ENCODE data around the gene DMAC2. TPM values are rescaled to one million over a fixed set of nuclear protein-coding genes. Genes with fewer than 3 reads are reported as not detected.
A peak's percentile ranks its signal among the peaks of the same experiment; 100 is the strongest.

Gene DMAC2
- total and polyA plus RNA-seq, 2 of the 13 experiments (the other 11 are each of a cell fraction or from before 2014, with no cell fraction given) = 39.0 to 66.0 TPM

DNA sequence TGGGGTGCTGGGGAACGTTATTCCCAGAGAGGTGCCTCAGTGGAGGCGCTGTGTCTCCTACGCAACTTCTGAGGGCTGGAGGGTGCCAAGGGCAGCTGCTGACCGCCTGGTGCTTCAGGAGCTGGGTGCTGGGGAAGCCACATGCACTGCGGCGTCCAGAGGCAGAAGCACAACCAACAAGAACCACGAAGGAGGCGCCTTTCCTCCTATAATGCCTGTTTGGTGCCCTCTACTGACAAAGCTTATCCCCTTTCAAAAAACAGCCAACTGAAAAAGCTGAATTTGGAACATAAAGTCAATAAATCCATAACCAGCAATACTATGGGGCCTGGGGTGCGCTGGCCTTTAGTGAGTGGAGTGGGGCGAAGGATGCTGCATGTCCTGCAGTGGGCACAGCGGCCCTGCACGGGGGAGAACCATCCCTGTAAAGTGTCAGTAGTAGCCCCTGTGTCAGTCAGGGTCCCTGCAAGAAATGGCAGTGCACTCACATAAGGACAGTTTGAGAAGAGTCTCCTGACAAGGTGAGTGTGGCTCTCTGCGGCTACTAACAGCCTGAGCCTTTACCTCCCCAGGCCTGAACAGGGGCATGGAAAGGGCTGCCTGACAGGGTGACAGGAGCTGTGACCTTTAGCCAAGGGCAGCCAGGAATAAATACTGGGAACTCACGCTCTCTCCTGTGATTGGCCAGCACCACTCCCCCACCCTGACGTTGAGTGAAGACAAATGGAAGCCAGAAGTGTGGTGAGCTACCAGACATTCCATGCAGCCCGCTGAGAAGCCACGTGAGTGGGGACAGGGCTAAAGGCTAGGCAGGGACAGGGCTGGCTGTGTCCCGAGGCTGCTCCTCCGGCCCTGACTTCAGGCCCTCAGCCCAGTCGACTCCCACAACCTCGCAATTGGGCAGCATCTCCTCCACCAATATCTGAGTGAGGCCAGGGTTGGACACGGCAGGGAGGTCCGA lies 8.0 kb downstream of the DMAC2 start (continued):
- TF ChIP-seq ZBTB3 (CRISPR knock-in tag; IDR thresholded peaks at IDR 0.05; ENCODE audit: borderline replicate concordance, low read depth) (no peak), ZNF205 (CRISPR knock-in tag; IDR thresholded peaks at IDR 0.05) (no peak), ZNF839 (CRISPR knock-in tag; IDR thresholded peaks at IDR 0.05; ENCODE audit: borderline replicate concordance) (no peak), ARID2 (CRISPR knock-in tag; IDR thresholded peaks at IDR 0.05; ENCODE audit: borderline replicate concordance) (no peak), EP300 (IDR thresholded peaks at IDR 0.05; ENCODE audit: low read depth in 2 of 2, low read length in 2 of 2) (no peak), EP300 (CRISPR knock-in tag; IDR thresholded peaks at IDR 0.05; ENCODE audit: borderline replicate concordance) (no peak), ISX (CRISPR knock-in tag; conservative IDR thresholded peaks at IDR 0.05) (no peak), ZNF782 (CRISPR knock-in tag; IDR thresholded peaks at IDR 0.05; ENCODE audit: borderline replicate concordance) (no peak), HOXA9 (CRISPR knock-in tag; IDR thresholded peaks at IDR 0.05; ENCODE audit: borderline replicate concordance) (no peak), PHF21A (CRISPR knock-in tag; IDR thresholded peaks at IDR 0.05) (0 out of 2 replicates have a peak, but pooled peaks have one; percentile 22), MIXL1 (CRISPR knock-in tag; IDR thresholded peaks at IDR 0.05) (no peak), POLR2A (IDR thresholded peaks at IDR 0.05; ENCODE audit: insufficient read depth in 1 of 2, low read depth in 2 of 2, low read length in 2 of 2) (0 out of 4 replicates have a peak, but pooled peaks of 1 of the 2 experiments have one; percentile 17), PHB2 (IDR thresholded peaks at IDR 0.05; ENCODE audit: partially characterized antibody) (no peak)
- TF ChIP-seq, protein P1, sequence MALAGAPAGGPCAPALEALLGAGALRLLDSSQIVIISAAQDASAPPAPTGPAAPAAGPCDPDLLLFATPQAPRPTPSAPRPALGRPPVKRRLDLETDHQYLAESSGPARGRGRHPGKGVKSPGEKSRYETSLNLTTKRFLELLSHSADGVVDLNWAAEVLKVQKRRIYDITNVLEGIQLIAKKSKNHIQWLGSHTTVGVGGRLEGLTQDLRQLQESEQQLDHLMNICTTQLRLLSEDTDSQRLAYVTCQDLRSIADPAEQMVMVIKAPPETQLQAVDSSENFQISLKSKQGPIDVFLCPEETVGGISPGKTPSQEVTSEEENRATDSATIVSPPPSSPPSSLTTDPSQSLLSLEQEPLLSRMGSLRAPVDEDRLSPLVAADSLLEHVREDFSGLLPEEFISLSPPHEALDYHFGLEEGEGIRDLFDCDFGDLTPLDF (CRISPR knock-in tag; IDR thresholded peaks at IDR 0.05) = no peak
- TF ChIP-seq, protein P2, sequence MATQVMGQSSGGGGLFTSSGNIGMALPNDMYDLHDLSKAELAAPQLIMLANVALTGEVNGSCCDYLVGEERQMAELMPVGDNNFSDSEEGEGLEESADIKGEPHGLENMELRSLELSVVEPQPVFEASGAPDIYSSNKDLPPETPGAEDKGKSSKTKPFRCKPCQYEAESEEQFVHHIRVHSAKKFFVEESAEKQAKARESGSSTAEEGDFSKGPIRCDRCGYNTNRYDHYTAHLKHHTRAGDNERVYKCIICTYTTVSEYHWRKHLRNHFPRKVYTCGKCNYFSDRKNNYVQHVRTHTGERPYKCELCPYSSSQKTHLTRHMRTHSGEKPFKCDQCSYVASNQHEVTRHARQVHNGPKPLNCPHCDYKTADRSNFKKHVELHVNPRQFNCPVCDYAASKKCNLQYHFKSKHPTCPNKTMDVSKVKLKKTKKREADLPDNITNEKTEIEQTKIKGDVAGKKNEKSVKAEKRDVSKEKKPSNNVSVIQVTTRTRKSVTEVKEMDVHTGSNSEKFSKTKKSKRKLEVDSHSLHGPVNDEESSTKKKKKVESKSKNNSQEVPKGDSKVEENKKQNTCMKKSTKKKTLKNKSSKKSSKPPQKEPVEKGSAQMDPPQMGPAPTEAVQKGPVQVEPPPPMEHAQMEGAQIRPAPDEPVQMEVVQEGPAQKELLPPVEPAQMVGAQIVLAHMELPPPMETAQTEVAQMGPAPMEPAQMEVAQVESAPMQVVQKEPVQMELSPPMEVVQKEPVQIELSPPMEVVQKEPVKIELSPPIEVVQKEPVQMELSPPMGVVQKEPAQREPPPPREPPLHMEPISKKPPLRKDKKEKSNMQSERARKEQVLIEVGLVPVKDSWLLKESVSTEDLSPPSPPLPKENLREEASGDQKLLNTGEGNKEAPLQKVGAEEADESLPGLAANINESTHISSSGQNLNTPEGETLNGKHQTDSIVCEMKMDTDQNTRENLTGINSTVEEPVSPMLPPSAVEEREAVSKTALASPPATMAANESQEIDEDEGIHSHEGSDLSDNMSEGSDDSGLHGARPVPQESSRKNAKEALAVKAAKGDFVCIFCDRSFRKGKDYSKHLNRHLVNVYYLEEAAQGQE (IDR thresholded peaks at IDR 0.05; ENCODE audit: borderline replicate concordance in 1 of 2, low read depth in 1 of 2, low read length in 2 of 2) = no peak
- TF ChIP-seq, protein P3, sequence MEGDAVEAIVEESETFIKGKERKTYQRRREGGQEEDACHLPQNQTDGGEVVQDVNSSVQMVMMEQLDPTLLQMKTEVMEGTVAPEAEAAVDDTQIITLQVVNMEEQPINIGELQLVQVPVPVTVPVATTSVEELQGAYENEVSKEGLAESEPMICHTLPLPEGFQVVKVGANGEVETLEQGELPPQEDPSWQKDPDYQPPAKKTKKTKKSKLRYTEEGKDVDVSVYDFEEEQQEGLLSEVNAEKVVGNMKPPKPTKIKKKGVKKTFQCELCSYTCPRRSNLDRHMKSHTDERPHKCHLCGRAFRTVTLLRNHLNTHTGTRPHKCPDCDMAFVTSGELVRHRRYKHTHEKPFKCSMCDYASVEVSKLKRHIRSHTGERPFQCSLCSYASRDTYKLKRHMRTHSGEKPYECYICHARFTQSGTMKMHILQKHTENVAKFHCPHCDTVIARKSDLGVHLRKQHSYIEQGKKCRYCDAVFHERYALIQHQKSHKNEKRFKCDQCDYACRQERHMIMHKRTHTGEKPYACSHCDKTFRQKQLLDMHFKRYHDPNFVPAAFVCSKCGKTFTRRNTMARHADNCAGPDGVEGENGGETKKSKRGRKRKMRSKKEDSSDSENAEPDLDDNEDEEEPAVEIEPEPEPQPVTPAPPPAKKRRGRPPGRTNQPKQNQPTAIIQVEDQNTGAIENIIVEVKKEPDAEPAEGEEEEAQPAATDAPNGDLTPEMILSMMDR (CRISPR knock-in tag; IDR thresholded peaks at IDR 0.05) = peak; percentile 57
- TF ChIP-seq, protein P4, sequence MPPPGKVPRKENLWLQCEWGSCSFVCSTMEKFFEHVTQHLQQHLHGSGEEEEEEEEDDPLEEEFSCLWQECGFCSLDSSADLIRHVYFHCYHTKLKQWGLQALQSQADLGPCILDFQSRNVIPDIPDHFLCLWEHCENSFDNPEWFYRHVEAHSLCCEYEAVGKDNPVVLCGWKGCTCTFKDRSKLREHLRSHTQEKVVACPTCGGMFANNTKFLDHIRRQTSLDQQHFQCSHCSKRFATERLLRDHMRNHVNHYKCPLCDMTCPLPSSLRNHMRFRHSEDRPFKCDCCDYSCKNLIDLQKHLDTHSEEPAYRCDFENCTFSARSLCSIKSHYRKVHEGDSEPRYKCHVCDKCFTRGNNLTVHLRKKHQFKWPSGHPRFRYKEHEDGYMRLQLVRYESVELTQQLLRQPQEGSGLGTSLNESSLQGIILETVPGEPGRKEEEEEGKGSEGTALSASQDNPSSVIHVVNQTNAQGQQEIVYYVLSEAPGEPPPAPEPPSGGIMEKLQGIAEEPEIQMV (CRISPR knock-in tag; IDR thresholded peaks at IDR 0.05; ENCODE audit: low read depth) = no peak
- TF ChIP-seq, protein P5, sequence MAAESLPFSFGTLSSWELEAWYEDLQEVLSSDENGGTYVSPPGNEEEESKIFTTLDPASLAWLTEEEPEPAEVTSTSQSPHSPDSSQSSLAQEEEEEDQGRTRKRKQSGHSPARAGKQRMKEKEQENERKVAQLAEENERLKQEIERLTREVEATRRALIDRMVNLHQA (CRISPR knock-in tag; IDR thresholded peaks at IDR 0.05) = no peak
- TF ChIP-seq, protein P6, sequence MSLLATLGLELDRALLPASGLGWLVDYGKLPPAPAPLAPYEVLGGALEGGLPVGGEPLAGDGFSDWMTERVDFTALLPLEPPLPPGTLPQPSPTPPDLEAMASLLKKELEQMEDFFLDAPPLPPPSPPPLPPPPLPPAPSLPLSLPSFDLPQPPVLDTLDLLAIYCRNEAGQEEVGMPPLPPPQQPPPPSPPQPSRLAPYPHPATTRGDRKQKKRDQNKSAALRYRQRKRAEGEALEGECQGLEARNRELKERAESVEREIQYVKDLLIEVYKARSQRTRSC (CRISPR knock-in tag; IDR thresholded peaks at IDR 0.05; ENCODE audit: low read depth) = no peak

Measured in HepG2 (cell line).